KOPT-K1 (cell line): Measurements from ENCODE around the gene YEATS2.

Experiments
- H3K27ac ChIP-seq: fragments of 200-600 bp; sonication (generic); 2 replicates; pipeline ENCODE4 v1.5.1; 2016; ENCODE audit warnings: antibody characterized with exemption, mild to moderate bottlenecking, low read depth, low read length; ENCODE audit not compliant: poor library complexity, severe bottlenecking
- H3K36me3 ChIP-seq: fragments of 200-600 bp; sonication (generic); 2 replicates; pipeline ENCODE4 v1.5.1; 2017; ENCODE audit warnings: antibody characterized with exemption, mild to moderate bottlenecking, low read length, moderate library complexity; ENCODE audit not compliant: insufficient read depth
- H3K9me3 ChIP-seq: fragments of 200-600 bp; sonication (generic); 2 replicates; pipeline ENCODE4 v1.5.1; 2017; ENCODE audit warnings: antibody characterized with exemption, low read length, mild to moderate bottlenecking; ENCODE audit not compliant: insufficient read depth, poor library complexity, severe bottlenecking

The YEATS2 gene

GRCh38 chr3:183807881-183808280, 110.3 kb downstream of the YEATS2 start:
- peaks cover 100% of the 10 kb centered on the region for H3K36me3 ChIP-seq
- no peaks in the 10 kb centered on the region for H3K9me3 ChIP-seq
- H3K27ac ChIP-seq = no peak overlapping the region

- Histone ChIP-seq H3K36me3 (peaks cover 98% of the 10 kb centered on the region), H3K9me3 (no peaks in the 10 kb centered on the region), H3K27ac (no peak overlapping the region)
Observed at GRCh38 chr3:183808355-183808754, 110.8 kb downstream of the YEATS2 start.

GRCh38 chr3:183809270-183809669, 111.7 kb downstream of the YEATS2 start:
- peaks cover 91% of the 10 kb centered on the region for H3K36me3 ChIP-seq
- H3K27ac ChIP-seq = no peak overlapping the region
- no peaks in the 10 kb centered on the region for H3K9me3 ChIP-seq

DNA sequence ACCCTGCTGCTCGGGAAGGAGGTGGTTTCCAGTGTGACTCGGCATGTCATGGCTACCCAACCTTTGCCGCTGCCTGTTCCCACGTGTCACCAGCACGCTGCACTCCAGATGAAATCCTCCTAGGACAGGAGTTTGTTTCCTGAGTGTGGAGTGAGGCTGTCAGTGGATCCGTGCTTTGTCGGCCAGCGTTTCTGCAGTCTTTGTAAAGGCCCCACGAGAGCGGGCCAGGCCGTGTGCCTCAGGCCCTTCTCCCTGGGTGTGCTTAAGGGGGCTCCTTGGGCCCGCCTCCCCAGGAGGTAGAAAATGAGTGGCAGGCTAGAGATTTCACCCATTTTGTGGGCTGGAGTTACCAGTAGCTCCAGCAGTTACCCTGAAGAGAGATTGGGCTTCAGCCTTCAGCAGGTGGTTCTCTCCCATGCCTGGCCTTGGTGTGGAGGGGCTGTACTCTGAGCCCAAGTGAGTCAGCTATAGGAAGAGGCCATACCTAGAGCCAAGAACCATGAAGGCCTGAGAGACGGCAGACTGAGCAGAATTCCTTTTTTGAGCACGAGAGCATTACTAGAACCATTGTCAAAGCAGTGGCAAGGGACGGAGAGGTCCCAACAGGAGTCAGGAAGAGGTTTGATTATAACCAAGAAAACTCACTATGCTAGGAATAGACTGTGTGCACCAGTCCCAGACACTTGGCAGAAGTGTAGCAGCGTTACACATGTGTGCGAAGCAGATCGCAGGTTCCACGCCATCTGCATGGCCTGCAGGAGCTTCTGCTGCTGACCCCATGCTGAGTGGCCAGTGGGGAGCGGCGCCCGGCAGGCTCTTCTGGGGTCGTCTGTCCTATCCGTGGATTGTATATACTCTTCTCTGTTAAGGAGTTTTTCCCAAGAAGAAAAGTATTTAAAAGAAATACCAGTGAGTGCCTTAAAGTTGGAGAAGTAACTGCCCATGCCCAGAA, 113.3 kb downstream of the YEATS2 start:
- Histone ChIP-seq H3K9me3 (no peaks in the 10 kb centered on the region), H3K27ac (no peak overlapping the region), H3K36me3 (peaks cover 90% of the 10 kb centered on the region)

DNA sequence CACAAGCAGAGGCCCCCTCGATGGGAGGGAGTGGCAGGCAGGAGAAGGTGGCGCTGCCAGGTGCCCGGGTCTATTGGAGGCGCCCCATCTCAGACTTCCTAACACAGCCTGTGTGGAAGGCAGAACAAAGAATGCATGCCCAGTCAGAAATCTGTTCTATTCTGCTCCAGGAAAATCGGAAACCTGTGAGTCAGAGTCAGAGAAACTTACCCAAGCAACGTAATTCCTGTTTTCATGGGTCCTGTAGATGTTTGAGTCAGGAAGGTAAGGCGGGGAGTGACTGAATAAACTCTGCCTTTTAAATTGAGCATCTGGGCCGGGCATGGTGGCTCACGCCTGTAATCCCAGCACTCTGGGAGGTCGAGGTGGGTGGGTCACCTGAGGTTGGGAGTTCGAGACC, 114.0 kb downstream of the YEATS2 start:
- Histone ChIP-seq H3K27ac (no peak overlapping the region), H3K36me3 (peaks cover 90% of the 10 kb centered on the region)

GRCh38 chr3:183812761-183813445, 115.3 kb downstream of the YEATS2 start:
- Histone ChIP-seq H3K9me3 (no peaks in the 10 kb centered on the region), H3K27ac (no peak overlapping the region), H3K36me3 (peaks cover 83% of the 10 kb centered on the region)

More for the DNA sequence above, 114.0 kb downstream of the YEATS2 start:
- H3K9me3 ChIP-seq = no peaks in the 10 kb centered on the region

GRCh38 chr3:183814240-183814639, 116.6 kb downstream of the YEATS2 start:
- H3K36me3 ChIP-seq = peaks cover 70% of the 10 kb centered on the region
- H3K27ac ChIP-seq = no peak overlapping the region
- H3K9me3 ChIP-seq = no peaks in the 10 kb centered on the region

DNA sequence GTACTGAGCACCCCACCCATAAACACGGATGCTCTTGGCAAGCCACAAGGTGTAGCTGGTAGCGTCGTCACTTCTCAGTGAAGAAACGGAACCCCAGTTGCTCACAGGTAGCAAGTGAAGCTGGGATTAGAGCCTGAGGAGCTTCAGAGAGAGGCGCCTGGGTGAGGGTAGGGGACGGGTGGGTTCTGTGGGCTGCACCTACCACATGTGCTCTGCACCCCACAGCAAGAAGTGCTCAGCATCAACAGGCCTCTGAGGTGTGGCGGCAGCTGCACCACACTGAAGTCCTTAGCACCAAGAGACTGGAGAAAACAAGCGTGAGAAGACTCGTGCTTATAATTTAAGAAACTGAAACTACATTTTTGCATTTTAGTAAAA, 118.0 kb downstream of the YEATS2 start:
- no peak overlapping the region for H3K27ac ChIP-seq
- peaks cover 57% of the 10 kb centered on the region for H3K36me3 ChIP-seq

GRCh38 chr3:183815951-183816475, 118.4 kb downstream of the YEATS2 start:
- peaks cover 52% of the 10 kb centered on the region for H3K36me3 ChIP-seq
- no peak overlapping the region for H3K27ac ChIP-seq
- H3K9me3 ChIP-seq = no peaks in the 10 kb centered on the region

More for the DNA sequence above, 118.0 kb downstream of the YEATS2 start:
- no peaks in the 10 kb centered on the region for H3K9me3 ChIP-seq

GRCh38 chr3:183816681-183817510, 119.3 kb downstream of the YEATS2 start:
- no peaks in the 10 kb centered on the region for H3K9me3 ChIP-seq
- no peak overlapping the region for H3K27ac ChIP-seq
- peaks cover 43% of the 10 kb centered on the region for H3K36me3 ChIP-seq

- Histone ChIP-seq H3K36me3 (peaks cover 36% of the 10 kb centered on the region), H3K27ac (no peak overlapping the region), H3K9me3 (no peaks in the 10 kb centered on the region)
Observed at GRCh38 chr3:183817639-183818038, 120.0 kb downstream of the YEATS2 start.

DNA sequence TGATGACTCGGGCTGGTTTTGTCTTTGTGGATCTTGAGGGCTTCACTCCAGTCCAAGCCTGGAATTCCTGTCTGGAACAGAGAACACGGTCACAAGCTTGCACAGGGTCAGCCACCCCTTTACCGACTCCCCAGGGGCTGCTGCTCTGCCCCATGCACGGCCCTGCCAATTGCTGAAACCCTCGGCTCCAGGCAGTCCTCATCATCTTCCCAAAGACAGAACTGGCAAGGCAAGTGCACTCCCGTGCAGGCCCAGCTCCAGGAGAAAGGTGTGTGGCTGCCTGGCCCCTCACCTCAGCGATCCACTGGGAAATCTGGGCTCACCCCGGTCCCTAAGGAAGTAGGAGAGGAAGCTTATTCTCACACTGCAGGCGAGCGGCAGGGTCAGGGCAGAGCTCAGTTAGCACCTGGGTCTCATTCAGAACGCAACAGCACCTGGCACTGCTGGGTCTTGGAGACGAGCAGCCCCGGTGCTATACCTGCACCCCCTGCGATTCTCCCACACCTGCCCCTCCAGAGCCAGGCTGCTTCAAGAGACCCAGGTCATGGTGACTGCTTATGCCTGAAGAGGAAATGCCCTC, 120.5 kb downstream of the YEATS2 start:
- peaks cover 31% of the 10 kb centered on the region for H3K36me3 ChIP-seq
- no peak overlapping the region for H3K27ac ChIP-seq
- H3K9me3 ChIP-seq = no peaks in the 10 kb centered on the region

DNA sequence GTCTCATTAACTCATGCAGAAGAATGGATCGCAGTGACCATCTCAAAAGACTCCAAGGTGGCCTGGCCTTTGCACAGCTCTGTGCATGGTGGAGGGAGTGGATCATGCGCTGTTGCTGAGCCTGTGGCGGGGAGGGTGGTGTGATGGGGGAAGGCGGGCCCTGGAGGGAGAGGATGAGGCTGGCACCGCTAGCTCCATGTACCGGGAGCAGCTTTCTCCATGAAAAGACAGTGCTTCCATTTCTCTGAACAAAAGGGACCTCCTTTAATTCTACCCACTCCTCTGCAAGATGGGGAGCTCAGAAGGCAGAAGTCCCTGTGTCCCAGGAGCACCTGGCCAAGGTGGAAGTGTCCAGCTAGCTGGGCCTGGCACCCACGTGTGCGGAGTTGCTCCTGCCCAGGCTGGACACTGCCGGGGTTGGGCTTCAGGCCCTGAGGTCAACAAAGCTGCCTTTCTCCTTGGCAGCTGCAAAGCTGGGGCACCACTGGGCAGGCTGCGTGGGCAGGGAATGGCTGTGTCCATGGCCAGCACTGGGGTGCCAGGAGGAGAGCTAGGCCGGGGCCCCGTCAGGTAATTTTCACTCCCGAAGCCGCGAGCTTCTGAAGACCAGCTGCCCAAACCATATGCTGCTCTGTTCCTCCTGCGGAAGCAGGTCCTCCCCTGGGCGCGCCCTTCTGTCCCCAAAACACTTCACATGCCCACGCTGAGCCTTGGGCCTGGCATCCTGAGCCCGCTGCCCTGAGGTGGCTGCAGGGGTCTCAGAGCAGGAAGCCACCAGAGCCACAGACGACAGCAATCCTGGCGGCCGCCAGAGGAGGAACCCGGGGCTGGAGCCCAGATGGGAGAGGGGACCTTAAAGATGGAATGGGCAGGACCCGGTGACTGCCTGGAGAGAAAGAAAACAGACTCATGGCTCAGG, 121.4 kb downstream of the YEATS2 start:
- Histone ChIP-seq H3K36me3 (peaks cover 31% of the 10 kb centered on the region), H3K27ac (no peak overlapping the region), H3K9me3 (no peaks in the 10 kb centered on the region)
